ENCODE results near the gene DCHS1. TPM values are rescaled to one million over a fixed set of nuclear protein-coding genes. Genes with fewer than 3 reads are reported as not detected.

Gene DCHS1
- total and polyA plus RNA-seq, 9 of the 15 experiments (the other 6 are each of a cell fraction or from before 2014, with no cell fraction given): 0.04 to 0.49 (median 0.14) TPM; not detected in 2

GRCh38 chr11:6682936-6683861 lies 27.6 kb upstream of the DCHS1 start, which contains the start of gene MRPL17 (continued):
- TF ChIP-seq TOE1 (IDR thresholded peaks at IDR 0.05; ENCODE audit: borderline replicate concordance): peak; percentile 72
- TF ChIP-seq TOE1 (CRISPR knock-in tag; IDR thresholded peaks at IDR 0.05; ENCODE audit: borderline replicate concordance, low read depth): 0 out of 2 replicates have a peak, but pooled peaks have one; percentile 52
- no peak for TF ChIP-seq MCM7 (IDR thresholded peaks at IDR 0.05)
- peak; percentile 58 for TF ChIP-seq RREB1 (CRISPR knock-in tag; IDR thresholded peaks at IDR 0.05)
- peak; percentile 95 for TF ChIP-seq KDM5B (IDR thresholded peaks at IDR 0.05; ENCODE audit: insufficient replicate concordance, low read depth, low read length)
- no peak for TF ChIP-seq MAFG (tag; conservative IDR thresholded peaks at IDR 0.05)
- peak; percentile 68 for TF ChIP-seq NR2C2 (CRISPR knock-in tag; IDR thresholded peaks at IDR 0.05)
- TF ChIP-seq NR2C2 (tag; IDR thresholded peaks at IDR 0.05): peak; percentile 53
- peak; percentile 90 for TF ChIP-seq RB1 (IDR thresholded peaks at IDR 0.05; ENCODE audit: low read depth)
- 0 out of 2 replicates have a peak, but pooled peaks have one; percentile 46 for TF ChIP-seq KLF16 (IDR thresholded peaks at IDR 0.05)
- peak; percentile 98 for TF ChIP-seq POLR2B (IDR thresholded peaks at IDR 0.05; ENCODE audit: low read depth, partially characterized antibody)
- TF ChIP-seq CXXC5 (CRISPR knock-in tag; IDR thresholded peaks at IDR 0.05): peak; percentile 91
- peak; percentile 78 for TF ChIP-seq ZNF592 (IDR thresholded peaks at IDR 0.05)
- TF ChIP-seq GTF2F1 (IDR thresholded peaks at IDR 0.05; ENCODE audit: low read depth, low read length): peak; percentile 69; the same call in 1 of the 2 replicates
- no peak for TF ChIP-seq GATA2 (CRISPR knock-in tag; IDR thresholded peaks at IDR 0.05)
- peak; percentile 48 for TF ChIP-seq HCFC1 (IDR thresholded peaks at IDR 0.05; ENCODE audit: low read depth, low read length)
- TF ChIP-seq FIP1L1 (IDR thresholded peaks at IDR 0.05; ENCODE audit: low read depth, low read length, poor library complexity, severe bottlenecking): peak; percentile 77
- peak; percentile 13; the same call in 1 of the 2 replicates for TF ChIP-seq ARID2 (IDR thresholded peaks at IDR 0.05)

All from K562 (cell line).